Limb (tissue), 2 donors: ENCODE data around the gene BCL11B.

Source experiments
- DNase-seq, 2 donors: peaks; one replicate each; pipeline ENCODE4 v3.0.0-alpha.2; 2016; ENCODE audit errors: extremely low spot score in 2 of 2

Gene BCL11B

GRCh38 chr14:99255621-99256482 lies 16.1 kb downstream of the BCL11B start:
- DNase-seq, result no peak

DNA sequence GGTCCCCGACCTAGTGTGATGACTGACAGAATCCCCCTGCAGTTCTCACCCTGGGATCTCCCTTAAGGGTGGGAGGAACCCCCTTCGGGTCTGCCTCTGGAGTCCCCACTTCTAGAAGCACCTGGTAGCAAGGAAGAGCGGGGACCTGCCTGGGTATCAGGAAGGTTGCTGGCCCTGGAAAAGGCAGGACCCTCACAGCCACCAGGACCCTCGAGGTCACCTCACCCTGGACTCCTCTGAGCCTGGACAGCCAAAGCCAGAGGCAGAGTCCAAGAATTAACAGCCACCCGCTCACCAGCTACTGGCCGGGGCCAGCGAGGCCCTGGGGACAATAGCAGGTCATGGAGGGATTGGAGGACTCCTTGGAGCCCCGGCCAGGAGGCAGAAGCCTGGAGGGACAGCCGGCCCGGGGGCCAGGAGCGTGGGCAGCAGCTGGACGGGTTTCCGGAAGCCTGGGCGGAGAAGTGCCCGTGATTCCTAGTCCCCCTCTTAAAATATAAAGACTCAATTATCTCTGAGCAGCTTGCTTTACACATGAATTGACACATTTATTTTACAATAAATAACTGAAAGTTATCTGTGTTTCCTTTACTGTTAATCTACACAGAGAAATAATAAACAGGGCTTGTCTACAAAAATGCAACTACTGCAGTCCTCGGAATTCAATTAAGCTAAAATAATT lies 17.5 kb downstream of the BCL11B start:
- DNase-seq, result no peak

DNA sequence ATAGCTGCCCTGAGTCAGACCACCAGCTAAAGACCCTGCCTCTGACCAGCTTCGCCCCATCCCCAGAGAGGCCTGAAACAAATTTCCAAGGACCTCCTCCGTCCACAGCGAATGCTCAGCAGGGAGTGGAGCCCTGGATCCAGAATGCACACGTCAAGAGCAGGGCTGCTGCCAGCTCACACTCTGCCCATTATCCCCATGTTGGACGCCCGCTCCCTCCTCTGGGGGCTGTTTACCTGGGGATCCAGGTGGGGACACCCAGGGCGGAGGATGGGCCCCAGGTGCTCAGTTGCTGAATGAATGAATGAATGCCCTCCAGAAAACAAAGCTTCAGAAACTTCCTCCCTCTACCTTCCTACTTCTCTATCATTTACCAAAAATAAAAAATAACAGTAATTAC lies 18.1 kb downstream of the BCL11B start:
- no peak for DNase-seq

GRCh38 chr14:99252940-99253868 lies 18.8 kb downstream of the BCL11B start:
- DNase-seq, result no peak

DNA sequence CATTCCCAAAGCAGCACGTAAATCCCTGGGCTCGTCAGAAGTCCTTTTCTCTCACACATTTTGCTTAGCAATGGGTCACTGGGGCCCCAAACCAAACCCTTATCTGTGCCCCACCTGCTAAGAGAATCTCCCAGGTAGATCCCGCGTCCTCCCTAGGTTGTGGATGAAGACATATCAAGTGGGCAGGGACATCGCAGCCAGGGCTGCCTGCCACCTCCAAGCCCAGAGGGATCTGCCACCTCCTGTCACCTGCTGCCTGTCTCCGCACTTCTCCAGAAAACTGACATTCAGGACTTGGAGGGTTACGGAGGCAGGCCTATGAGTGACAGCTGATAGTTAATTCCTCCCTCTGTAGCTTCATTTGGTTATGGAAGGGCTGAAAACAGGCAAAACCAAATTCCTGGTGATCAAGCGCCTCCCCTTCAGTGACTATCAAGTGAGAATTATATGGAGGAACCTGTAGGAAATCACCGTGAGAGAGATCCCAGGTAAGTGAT lies 19.5 kb downstream of the BCL11B start:
- DNase-seq, result no peak

DNA sequence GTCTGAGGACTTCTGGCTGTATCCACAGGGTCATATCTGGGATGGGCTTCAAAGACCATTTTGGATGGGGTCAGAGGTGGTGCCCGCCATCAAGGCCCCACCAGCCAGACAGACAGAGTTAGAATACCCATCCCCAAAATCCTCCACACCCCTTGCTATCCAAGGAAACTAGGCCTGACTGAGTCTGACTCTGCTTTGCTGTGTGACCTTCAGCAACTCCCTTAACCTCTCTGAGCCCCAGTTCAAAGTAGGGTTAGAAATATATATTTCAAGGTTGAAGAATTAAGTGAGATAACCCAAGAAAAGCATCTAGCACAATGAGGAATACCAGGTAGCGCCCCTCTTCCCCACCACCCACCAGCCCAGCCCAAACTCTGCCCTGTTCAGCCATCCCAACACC lies 20.3 kb downstream of the BCL11B start:
- DNase-seq, result no peak

- DNase-seq, result no peak
Observed at GRCh38 chr14:99250636-99251208, 21.3 kb downstream of the BCL11B start.

- DNase-seq, result no peak
Observed at GRCh38 chr14:99249389-99249788, 22.6 kb downstream of the BCL11B start.

DNA sequence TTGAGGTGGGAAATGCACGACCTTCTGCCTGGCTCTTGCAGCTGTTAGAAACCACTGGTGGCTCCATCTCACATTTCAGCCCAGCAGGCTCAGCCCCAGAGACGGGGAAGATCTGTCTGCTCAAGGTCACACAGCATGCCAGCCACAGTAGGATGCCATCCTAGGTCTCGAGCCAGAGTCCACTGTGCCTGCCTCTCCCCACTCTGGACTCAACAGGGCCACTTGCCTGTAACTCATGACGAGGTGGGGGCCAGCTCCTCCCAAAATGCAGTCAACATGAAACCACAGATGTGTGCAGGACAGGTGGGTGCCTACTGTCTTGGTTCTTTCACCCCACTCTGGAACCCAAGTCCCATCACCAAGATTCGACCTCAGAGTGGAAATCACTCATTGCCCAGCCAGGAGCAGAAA lies 23.2 kb downstream of the BCL11B start:
- DNase-seq, result no peak

DNA sequence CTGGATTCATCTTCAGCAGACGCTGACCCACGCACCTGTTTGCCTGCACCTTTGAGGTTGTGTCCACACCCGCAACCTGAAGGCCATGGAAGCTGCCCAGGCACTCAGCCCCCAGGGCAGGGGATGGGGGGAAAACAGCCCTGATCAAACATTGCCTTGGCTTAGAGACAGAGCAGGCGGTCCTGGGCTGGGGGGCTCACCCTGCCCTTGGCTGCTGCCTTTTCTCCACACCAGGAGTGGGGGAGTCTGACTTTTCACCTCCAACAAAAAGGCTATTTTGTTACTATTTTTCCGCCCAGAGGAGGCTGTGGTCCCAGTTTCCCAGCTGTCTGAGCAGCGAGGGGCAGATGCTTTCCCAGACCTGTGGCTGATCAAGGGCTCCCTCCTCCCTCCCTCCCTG lies 24.2 kb downstream of the BCL11B start:
- no peak for DNase-seq

DNA sequence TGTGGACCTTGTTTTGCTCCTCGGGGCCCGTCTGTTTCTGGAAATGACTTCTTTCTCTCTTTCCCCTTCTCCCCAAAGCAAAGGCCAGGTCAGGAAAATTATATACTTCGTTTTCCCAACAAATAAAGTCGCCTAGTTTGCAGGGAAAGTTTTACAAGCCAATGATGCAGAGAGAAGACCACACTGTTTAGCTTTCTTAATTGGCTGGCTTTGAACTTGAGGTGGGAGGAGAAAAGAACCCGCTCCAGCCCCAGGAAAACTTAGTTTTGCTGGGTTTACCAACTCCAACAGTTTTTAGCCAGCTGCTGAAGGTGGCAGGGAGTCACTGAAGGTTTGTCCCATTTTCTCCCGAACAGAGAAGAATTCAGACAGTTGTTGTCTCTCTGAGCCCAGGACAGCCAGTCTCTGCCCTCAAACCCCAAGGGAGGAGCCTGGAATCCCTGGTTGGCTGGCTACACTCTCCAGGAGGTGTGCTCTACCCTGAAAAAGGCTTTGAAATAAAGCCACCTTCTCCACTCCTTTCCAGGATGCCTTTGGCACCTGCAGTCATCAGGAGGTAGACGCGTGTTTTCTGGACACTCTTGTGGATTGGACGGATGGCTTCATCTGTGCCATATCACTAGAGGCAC lies 24.8 kb downstream of the BCL11B start:
- no peak for DNase-seq

GRCh38 chr14:99246536-99247097 lies 25.4 kb downstream of the BCL11B start:
- DNase-seq, result peak in 1 of 2 donors; percentile 64

- DNase-seq, result peak in 1 of 2 donors; percentile 82
Observed at GRCh38 chr14:99245564-99246511, 26.2 kb downstream of the BCL11B start.

- DNase-seq, result no peak
Observed at GRCh38 chr14:99244941-99245563, 26.9 kb downstream of the BCL11B start.

DNA sequence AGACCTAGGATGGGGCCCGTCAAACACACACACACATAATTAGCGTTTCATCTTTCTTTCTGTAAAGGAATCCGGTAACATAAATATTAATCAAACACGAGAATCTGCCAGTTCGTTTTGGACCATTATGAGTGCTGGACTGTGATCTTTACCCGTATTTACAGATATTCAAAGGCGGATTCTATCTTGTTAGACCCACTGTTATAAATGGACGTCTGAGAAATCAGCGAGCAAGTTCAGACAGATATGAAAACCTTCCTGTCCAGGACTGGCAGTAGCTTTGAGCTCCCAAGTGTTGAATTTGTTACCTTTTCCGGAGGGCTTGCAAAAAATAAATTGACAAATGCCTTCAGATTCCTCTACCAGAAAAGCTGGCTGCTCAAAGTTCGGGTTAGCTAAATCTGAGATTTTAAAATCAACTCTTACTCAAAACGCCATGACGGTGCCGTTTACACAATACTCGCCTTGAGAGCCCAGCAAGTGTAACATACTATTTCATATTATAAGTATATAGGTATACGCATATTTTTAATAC lies 27.6 kb downstream of the BCL11B start:
- DNase-seq, result no peak

DNA sequence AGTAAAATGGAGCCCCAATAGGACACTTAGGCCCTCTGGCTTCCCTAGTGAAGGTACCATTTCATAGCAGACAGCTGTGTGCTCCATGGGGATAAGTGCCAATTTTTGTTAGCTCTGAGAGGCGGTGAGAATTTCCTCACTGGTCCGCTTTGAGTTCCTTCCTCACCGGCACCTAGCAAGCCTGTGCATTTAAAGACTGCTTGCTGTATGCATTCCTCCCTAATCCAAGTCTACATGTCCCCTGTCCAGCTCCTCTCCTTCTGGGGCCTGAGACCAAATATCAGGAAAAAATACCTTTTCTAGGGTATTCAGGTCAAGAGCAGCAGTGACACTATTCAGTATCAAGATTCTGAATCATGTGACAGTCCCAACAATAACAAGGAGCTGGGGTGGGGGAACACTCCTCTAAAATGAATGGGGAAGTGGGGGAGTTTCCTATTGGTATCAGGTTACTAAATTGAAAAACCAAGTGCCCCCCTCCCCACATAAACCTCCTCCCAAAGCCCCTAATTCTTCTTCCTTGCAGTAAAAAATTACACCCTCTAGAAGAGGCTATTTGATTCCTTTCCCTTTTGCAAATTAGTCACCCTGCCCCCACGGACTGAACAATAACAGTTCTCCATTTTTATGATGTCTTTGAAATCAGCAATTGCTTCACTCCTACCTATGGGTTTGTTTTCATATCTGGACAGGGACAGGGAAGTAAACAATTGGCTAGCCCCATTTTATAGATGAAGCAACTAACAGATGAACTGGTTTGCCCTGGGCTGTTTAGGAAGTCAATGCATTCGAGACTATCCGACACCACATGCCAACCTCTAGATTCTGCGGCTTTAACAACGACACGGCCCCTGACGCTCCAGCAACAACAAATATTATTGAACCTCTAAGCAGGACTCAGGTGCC lies 28.9 kb downstream of the BCL11B start:
- no peak for DNase-seq

DNA sequence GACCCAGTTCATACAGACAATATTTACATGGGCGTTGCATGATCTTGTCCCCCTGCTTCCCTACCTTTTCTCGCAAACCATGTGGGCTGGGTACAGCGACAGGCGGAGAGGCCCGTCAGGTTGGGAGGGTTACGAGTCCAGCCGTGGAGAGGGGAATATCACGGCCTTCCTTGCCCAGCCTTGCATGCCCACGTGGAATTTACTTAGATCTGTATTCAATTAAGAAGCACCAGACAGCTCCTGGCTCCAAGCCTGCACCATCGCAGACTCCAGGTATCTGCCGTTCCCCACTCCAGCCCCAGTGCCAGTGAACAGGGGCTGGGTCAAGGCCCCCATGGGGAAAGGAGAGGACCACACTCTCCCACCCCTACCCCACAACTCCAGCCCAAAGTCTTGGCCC lies 29.8 kb downstream of the BCL11B start:
- DNase-seq, result no peak
